CD4-positive, alpha-beta T cell treated with Interleukin-4 for 1 hour (primary cell): ENCODE measurements around the gene RIPPLY2.
"Not testable (repeated sequence)": the region's sequence is repeated elsewhere in the genome, so short reads cannot be mapped to it uniquely, and the experiment has no call there.

Experiments
- DNase-seq, 2 donors: peaks; one replicate each; pipeline ENCODE4 v3.0.0-alpha.2; 2020 to 2022

The RIPPLY2 gene

DNA sequence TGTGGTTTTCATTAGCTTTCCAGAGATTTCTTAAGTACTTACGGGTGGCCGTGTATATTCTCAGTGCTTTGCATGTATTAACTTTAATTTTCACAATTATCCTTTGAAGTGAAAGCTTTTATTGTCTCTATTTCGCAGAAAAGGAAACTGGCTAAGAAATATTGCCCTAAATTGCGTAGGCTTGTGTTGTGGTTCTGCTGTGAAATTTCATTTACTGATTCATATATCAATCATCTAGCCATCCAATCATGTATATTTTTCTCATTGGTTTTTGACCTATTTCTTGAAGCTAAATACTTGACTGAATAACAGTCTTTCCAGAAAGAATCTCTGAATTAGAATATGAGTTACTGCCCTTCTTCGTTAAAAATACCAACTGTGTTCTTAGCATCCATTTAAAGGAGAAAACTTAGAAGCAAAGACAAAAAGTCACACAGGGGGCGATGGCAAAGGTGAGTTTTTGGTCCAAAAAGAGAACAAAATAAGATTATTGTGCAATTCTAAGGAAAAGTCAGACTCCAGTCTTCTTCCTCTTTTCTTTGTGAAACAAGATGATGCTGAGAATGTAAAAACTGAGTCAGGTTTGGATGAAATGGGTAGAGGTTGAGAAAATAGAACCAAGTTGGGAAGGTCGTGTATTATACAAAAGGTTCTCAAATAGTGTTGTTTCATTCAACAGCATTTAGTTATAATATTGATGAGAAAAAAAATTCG, 7.8 kb downstream of the RIPPLY2 start:
- peak in 1 of 2 donors; percentile 5 for DNase-seq

DNA sequence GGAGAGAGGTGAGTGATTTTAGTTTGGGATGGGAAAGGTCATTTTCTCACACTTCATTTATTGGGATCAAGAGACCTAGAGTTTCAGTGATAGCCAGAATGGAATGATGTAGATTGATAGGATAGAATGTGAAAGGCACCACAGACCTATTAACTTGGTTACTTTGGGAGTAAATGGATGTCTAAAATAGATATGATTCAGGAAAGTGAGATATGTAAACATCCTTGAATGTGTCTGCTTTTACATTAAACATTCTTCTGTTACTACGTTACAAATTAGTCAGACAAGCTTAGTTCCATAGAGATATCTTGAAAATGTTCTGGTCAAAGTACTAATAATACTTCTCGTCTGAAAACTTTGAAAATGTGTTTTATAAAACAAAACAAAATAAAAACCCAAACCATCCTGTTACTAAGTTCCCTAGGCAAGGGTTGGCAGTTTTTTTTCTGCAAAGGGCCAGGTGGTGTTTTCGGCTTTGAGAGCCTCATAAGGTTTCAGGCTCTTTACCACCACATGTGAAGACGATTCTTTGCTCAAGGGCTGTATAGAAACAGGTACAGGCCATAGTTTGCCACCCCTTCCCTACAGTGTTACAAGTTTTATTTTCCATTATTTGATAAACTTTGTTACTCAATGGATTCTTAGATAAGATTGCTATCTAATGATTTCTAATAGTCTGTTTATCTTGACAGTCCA, 9.8 kb downstream of the RIPPLY2 start:
- DNase-seq = no peak

DNA sequence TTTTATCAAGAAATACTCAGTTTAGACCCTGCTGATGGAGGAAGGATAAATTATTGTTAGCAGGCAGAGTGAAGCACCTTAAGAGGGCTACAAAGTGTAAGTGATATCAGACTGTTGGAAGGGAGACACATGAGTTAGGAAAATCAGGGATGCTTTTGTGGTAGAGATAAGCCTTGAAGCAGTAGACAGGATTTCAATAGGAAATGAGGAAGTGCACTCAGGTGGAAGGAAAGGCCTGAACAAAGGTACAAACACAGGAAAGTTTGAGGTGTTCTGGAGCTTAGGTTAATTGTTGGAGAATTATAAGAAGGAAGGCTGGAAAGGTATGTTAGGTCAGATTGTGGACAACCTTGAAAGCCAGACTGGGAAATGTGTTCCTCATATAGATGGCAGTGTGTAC, 13.9 kb downstream of the RIPPLY2 start:
- no peak for DNase-seq

DNA sequence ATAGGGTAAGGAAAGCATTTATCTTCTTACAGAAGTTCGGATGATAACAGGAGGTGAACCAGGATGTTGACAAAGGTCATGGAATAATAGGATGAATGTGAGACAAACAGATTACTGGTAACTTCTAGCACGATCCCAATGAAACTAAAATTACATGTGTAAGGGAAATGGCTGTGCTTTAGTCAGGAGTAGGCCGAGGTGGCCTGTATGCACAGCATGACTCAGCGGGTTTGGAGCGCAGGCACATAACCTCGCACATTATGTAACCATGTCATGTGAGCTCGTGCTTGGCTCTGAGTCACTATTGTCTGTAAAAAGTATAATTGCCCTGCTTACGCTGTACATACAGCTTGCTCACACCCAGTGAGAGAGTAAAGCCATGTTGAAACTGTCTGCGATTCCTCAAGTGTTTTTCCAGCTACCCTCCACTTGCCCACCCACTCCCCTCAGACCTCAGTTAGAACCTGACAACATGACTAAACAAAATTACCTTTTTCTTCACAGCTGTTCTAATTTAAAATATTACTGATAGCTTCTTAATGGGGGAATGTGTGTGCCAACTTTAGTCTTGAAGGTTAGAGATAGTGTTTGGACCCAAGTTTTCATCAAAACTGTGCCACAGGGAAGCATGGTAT, 14.5 kb downstream of the RIPPLY2 start:
- DNase-seq = peak; percentile 14 to 79

DNA sequence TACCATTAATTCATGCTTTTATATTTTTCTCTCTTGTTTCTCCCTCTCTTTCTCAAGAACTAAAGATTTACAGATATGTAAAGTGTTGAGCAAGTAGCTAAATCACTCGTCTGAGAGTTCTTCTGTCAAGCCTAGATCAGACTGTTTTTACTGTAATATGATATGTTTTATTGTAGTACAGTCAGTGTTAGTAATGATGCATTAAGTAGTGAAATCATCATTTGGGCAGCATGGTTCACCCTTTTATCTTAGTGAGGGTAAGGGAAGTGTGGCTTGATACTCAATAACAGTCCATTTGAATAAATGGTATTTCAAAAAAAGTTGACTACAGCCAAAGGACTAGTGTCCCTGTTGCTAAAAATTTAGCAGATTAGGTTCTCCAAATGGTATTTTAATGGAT, 15.5 kb downstream of the RIPPLY2 start:
- DNase-seq = no peak

DNA sequence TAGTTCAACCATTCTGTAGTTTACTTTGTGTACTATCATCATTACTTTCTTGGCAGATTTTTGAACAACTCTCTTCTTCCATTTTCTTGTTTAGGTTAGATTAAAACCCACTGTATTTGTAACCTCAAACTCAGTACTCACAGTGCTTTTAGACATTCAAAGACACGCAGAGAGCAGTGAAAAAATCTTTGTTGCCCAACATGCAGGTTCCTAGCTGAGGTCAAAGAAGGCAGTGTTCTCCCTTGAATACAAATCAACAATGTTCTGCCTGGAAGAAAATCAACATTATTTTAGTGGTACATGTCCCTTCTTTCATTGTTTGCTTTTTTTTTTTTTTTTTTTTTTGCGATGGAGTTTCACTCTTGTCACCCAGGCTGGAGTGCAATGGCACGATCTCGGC, 17.5 kb downstream of the RIPPLY2 start:
- DNase-seq = no peak

DNA sequence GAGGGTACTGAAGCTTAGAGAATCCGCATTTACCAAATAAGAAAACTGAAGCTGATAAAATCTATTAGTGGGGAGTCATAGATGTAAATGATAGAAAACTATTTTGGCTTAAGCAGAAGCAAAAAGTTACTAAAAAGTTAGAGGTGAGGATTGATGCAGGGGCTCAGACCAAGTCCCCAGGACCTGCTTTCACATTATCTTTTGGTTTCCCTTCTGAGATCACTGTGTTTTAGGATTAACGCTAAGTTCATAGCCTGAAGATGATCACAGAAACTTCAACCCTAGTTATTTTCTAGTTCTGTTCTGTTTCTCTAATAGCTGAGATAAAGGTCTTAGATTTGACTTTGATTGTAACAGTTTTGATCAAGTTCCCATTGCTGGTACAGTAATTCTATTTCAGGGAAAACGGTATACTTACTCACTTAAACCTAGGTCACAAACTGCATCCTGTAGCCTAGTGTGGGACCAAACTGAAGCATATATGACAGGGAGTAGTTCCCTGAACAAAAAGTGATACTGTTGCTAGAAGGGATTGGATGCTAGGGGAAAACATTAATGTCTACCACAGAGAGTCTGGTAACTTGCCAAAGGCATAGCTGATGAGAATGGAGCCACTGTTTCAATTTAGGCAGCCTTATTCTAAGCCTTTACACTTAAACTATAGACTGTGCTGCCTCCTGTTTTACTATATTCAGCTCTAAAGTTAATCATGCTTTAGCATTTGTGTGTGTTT, 19.4 kb downstream of the RIPPLY2 start:
- DNase-seq = no peak

DNA sequence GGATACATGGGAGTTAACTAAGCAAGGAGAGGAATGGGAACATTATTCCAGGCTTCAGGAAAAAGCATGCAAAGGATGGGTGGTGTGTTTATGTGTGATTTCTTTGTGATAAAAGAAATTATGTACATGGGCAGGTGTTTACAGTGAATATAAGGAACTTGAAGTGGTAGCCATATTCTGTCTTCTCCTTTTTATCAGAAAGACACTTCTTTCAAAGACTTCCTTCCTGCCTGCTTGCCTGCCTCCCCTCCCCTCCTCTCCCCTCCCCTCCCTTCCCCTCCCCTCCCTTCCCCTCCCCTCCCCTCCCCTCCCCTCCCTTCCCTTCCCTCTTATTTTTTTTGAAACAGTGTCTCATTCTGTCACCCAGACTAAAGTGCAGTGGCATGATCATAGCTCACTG, 20.7 kb downstream of the RIPPLY2 start:
- DNase-seq = no peak

DNA sequence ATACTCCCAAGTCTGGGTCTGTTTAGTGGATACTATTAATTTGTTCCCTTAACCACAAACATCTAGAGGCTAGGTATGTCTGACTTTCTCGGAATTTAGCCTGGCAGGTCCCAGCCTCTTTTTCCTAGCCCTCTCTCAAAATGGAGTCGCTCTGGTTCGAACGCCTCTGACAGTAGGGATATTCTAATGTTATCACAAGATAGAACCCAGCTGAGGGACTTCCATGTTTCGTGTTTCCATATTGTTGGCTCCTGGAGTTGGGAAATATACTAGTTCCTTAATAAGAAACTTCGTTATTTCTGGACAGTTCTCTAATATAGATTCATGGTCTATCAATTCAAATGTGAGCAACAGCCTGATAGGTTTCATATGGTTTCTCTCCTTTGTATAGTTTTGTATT, 22.7 kb downstream of the RIPPLY2 start:
- DNase-seq = no peak

DNA sequence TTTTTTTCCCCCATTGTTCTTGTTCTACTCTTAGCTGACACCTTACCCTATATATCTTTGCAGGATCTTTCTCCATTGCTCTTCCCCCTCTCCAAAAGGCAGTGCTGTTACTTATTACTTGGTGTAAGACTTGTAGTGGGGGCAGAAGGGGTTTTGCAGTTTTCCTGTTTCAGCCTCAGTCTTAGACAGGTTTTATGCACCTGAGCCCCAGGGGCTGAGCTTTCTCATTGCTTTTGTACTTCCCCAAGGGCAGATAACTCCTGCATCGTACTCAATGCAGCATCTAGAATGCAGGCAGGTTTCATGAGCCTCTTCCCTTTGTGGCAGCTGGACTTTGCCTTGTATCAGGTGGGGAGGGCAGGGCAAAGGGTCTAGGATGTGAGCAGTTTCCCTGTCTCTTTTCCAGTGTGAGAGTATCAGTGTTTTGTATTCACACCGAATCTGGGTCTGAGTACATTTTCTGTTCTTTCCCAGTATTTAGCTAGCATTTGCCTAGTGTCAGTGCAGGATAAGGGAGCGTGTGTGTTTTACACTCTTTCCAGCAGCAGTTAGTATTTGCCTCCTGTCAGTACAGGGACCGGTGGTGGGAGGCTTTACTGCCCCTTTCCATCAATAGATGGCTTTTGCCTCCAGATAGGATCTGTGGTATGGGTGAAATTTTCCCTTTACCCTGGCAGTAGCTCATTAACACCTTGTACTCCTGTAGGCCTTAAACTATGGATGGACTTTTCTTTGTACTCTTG, 25.9 kb downstream of the RIPPLY2 start:
- no peak for DNase-seq

DNA sequence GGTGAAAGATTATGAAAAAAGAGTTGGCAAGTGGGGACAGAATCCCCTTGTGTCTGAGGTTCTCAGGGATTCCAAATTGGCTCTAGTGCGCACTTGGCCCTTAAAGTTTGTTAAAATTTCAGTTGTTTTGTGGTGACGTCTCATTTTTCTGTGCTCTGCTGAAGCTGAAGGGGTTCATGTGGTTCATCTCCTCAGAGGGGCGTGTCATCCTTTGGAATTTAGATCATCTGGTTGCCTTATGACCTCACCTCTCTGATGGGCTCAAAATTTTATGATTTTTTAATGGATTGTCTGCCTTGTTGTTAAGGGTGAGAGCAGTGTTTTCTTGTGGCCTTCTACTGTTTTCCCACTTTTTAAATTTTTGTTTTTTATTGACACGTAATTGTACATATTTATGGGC, 26.6 kb downstream of the RIPPLY2 start:
- no peak for DNase-seq

DNA sequence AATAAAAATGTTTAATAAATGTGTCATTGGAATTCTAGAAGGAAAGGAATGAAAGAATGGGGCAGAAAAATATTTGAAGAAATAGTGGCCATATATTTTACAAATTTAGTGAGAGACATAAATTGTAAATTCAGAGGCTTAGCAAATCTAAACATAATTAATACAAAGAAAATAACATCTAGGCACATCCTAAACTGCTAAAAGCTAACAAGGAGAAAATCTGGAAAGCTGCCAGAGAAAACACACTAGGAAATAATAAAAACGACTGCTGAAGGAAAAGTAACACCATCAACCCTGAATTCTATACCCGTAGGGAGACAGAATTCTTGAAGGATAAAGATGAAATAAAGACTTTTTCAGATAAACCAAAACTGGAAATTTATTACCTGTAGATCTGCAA, 30.1 kb downstream of the RIPPLY2 start:
- no peak for DNase-seq

DNA sequence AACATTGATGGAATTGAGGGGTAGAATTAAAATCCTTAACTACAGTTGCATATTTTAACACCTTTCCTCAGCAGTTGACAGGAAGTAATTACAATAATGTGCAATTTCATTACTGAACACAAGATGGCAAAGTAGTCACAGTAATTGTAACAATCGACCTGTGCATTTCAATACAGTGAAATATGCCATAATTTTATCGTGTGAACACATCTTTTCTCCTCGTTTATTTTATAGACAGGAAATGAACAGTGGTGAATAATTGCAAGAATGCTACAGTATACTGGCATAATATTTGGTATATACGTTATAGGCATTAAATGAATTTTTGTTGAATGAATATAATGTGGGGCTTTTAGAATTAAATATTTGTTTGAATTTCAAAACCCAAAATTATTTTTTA, 31.4 kb downstream of the RIPPLY2 start:
- peak in 1 of 2 donors; percentile 68 for DNase-seq

DNA sequence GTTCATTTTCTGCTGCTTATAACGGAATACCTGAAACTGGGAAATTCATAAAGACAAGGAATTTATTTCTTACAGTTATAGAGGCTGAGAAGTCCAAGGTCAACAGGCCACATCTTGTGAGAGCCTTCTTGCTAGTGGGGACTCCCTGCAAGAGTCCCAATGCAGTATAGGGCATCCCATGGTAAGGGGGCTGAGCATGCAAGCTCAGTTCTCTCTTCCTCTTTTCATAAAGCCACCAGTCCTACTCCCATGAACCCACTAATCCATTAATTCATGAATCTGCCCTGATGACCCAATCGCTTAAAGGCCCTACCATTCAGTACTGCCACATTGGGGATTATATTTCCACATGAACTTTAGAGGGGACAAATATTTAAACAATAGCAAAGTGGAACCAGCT, 32.8 kb downstream of the RIPPLY2 start:
- DNase-seq = no peak

DNA sequence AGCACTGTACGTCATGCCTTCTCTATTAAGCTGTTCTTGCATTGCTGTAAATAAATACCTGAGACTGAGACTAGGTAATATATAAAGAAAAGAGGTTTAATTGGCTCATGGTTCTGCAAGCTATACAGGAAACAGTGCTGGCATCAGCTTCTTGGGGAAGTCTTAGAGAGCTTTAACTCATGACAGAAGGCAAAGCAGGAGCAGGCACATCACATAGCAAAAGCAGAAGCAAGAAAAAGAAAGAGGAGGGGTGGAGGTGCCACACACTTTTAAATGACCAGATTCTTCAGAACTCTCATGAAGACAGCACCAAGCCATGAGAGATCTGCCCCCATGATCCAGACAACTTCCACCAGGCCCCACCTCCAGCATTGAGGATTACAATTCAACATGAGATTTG, 36.5 kb downstream of the RIPPLY2 start:
- no peak for DNase-seq

DNA sequence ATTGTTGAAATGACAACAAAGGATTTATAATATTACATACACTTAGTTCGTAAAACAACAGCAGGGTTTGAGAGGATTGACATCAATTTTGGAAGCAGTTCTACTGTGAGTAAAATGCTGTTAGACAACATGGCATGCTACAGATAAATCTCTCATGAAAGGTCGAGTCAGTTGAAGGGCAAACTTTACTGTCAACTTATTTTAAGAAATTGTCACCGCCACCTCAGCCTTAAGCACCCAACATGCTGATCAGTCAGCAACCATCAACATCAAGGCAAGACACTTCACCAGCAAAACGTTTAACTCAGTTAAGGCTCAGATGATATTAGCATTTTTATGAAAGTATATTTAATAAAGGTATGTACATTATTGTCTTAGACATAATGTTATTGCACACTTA, 37.4 kb downstream of the RIPPLY2 start:
- DNase-seq = no peak

DNA sequence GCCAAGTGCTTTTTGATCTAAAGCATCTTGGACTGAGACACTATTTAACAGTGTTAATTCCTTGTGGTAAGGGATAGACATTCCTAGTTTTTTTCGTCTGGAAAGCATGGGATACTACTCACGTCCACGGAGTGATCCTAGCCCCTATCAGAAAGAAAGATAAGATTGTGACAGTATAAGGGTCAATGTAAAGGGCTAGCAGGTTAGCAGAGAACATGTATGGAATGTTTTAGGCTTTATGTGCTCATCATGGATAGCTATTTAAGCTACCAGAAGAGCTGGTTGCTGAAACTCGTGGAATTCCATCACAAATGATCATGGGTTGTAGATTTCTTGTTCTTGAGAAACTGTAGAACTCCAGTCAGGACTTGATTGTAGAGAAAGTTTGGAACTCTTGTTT, 38.4 kb downstream of the RIPPLY2 start:
- DNase-seq = no peak

DNA sequence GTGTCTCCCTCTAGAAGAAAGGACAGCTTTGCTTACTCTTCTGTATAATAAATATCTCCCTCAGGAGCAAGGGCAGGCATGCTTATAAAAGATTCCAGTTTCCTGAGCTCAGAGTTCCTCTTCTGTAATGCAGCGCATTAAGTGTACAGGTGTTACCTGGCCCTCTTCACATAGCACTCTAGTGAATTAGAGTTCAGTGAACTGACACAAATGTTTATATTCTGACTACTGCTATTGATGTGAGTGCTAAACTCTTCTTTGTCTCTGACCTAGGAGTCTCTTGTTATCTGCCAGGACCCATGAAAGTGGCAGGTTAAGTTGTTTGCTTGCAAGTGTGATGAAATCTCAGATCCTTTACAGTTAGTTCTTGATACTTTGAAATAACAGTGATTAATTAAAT, 39.9 kb downstream of the RIPPLY2 start:
- no peak for DNase-seq

DNA sequence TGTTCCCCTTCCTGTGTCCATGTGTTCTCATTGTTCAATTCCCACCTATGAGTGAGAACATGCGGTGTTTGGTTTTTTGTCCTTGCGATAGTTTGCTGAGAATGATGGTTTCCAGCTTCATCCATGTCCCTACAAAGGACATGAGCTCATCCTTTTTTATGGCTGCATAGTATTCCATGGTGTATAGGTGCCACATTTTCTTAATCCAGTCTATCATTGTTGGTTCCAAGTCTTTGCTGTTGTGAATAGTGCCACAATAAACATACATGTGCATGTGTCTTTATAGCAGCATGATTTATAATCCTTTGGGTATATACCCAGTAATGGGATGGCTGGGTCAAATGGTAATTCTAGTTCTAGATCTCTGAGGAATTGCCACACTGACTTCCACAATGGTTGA, 43.9 kb downstream of the RIPPLY2 start:
- DNase-seq = not testable (repeated sequence)

DNA sequence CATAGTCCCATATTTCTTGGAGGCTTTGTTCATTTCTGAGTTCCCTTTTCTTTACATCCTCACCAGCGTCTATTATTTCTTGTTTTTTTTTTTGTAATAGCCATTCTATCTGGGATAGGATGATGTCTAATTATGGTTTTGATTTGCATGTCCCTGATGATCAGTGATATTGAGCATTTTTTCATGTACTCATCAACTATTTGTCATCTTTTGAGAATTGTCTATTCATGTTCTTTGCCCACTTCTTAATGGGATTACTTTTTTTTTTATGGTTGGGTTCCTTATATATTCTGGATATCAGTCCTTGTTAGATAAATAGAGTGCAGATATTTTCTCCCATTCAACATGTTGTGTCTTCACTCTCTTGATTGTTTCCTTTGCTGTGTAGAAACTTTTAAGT, 48.5 kb downstream of the RIPPLY2 start:
- no peak for DNase-seq

DNA sequence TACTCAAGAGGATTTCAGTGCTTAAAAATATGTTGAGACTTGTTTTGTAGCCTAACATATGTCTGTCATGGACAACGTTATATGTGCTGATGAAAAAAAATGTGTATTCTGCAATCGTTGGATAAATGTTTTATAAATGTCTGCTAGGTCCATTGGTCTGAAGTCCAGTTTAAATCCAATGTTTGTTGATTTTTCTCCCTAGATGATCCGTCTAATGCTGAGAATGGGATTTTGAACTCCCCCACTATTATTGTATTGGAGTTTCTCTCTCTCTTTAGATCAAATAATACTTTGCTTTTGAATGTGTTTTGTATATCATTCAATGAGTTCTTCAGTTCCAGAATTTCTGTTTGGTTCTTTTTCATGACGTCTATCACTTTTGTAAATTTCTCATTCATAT, 51.2 kb downstream of the RIPPLY2 start:
- no peak for DNase-seq

DNA sequence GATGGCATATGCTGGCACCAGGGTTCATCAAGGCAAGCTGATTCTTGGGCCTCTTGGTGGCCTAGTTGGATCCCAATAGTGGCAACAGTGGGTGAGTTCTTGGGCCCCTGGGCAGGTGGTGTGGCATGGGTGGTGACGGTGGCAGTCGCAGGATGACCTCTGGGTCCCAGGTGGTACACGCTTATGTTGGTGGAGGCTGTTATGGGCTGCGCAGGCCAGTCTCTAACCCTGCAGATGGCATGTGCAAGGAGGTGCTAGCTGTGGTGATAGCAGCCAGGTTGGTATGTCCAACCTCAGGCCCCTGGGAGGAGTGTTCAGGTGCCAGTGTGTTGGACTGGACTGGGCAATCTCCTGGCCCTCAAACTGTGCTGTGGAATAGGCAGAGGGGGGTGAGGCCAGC, 52.5 kb downstream of the RIPPLY2 start:
- no peak for DNase-seq
